GM18873 (cell line): Measurements from ENCODE around the gene MEIKIN.

Experiments
- ATAC-seq: cut with Tn5 transposase; IDR thresholded peaks from one replicate; pipeline ENCODE4 v1.9.1; 2021; ENCODE audit warnings: mild to moderate bottlenecking, moderate library complexity, moderate number of reproducible peaks; ENCODE audit not compliant: unreplicated experiment, low FRiP score

MEIKIN gene, protein sequence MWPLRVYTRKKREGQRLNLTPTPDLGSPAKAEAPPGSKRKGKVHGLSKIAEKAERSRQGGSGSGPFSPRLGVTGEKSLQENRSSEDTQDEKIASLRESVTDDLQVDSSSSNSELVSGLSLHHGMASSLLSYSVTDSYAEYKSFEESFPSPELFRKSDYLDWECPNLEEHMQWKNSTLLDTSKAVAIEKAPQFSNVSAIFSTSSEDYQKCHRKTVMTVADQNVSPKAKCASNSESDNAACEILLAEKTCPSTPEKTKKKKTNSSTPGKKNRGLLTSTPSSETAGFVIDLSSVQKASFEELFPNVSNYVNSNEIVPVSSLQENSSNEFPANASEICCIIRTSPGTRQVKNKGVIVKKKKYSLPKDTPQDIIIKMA

DNA sequence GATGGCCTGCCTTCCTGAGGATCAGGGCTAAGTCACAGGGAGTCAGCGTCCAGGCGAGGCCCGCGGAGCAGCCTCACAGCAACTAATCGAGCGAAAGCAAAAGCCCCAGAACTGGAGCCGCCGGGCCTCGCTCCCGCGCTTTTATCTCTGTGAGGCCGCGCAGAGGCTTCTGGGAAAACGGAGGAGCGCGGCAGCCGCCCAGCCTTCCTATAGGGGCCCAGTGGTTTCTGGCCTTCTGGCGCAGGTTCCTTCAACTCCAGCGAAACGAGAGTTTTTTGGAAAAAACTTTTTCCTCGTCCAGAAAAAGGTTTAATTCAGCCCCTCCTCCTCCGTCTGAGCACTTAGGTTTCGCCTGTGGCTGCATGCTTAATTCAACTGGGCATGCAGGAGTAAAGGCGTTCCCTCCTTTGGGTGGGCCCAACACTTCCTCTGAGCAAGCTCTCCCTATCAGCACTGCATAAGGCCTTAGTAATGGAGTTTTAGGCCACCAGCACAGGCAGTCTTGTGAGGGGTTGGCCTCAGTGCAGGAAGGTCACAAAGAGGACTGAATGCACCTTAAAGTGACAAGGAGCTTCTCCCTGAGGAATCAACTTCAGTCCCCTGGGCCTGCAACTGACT, at the start of gene MEIKIN:
TSS of gene MEIKIN (minus strand) at position 113 of the 618 bp plus-strand sequence. CDS start 158 bp downstream, outside the sequence.
- no peak for ATAC-seq

DNA sequence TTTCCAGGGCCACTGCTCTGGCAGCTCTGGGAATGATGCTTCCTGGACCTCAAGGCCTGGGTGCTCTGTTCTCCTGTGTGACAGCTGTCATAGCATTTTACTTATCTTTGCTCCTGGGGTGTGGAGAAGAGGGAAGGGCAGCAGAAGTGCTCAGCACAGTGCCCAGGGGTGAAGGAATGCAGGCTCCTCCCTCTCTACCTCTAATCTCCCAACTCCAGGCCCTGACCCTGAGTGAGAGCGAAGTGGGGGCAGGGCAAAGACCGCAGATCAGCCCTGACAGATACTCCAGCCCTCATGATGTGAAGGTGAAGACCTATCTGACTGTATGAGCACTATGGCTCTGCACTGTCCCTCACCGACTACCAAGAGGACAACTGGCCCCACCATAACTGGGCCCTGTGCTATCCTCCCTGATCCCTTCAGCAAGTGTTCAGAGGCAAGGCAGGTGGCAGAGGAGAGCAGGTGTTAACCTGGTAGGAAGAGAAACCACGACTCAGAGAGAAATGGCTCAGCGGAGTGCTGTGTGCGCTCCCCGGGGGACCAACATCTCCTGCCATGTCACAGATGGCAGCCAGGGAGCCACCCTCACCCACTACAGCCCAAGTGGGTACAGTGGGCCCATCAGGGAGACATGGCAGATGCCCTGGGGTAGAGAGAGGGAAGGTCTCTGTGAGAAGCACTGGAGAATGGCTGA, 49.2 kb upstream of the MEIKIN start:
- ATAC-seq, result no peak

DNA sequence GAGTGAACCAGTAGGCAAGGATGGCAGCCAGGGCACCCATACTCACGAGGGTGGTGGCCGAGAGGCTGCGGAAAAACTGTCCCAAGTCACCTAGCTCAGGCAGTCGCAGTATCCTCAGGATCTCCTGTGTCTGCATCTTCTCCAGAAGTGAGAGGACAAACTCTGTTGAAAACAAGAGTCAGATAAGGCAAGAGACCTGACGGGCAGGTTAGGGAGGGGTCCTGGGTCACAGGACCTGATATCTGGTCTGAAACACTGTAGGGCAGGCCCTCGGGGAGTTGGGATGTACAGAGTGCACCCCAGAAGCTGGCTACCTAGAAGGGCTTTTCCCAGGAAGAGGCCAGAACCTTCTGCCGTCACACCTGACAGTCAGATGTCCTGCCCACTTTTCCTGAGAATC, 48.6 kb upstream of the MEIKIN start:
- ATAC-seq, result no peak

DNA sequence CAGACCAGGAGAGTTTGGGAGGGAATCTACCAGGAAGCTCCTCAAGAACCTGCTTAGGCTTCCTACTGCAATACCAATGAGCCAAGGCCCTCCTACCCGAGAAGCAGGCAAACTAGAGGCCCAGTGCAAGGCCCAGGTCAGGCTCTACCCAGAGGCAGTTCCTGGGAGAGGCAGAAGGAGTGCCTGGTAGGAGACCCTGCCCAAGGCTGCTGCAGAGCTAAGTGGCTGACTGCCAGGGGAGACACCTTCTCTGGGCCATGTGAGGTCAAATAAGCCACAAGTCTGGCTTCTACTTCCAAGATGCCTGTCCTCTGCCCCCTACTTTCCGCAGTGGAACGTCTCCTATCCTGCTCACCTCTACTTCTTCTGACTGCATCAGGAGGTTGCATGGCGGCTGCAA, 48.2 kb upstream of the MEIKIN start:
- ATAC-seq, result no peak

DNA sequence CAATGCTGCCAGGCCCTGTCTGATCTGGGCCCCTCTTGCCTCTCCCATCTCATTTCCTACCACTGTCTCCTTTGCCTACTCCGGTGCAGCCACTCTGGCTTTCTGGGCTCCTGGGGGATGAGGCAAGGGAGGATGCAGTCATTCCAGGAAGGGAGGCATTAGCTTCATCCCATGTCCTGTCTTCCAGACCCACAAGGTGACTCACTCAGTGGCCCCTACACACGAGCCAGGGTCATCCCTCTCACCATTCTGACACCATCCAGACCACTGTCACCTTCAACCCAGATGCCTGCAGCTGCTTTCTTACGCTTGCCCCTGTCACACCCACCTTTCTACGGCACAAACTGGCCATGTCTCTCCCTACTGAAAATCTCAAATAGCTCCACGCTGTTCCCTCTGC, 46.9 kb upstream of the MEIKIN start:
- no peak for ATAC-seq

DNA sequence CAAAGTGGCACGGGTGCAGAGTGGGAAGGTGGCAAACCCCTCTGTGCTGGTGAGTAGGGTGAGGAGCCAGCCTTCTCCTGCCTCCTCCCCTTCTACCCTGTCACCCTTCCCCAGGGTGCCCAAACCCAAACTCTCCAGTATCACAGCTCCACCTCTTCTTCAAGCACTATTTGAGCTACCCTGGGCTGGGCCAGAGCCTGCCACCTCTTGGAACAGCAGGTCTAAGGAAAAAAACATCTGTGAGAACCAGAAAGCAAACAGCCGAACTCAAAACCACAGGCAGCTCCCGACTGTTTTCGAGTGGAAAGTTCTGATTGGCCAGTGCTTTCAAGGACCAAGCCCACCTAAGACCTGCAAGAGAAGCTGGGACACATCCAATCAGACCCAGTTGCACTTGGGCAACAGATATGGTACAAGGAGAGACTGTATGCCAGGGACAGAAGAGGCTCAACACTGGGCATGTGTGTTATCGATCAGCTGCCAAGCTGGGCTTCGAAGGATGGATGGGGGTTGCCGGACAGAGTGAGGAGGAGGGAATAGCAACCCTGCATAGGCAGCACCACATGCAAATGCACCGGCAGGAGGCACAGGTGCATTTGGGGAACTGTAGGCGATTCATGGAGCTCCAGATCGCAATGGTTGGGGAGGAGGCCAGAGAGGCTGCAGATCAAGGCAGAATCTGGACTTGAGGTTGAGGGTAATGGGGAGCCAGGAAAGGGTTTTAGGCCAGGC, 46.3 kb upstream of the MEIKIN start:
- ATAC-seq, result no peak

DNA sequence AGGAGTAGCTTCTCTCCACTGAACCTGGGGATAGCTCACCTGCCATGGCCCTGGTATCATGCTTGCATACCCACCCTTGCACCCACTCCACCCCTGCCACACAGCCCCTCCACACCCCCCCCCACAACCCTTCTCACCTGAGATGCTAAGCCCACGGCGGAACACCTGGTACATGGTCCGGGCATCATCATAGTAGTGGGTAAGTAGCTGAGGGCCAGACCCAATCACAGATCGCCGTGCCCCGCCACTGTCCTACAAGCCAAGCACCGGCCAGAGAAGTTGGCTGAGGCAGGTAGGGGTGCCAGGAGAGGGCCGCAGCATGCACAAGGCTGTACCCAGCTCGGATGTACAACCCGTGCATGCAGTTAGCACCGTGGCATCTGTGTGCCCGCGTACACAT, 45.3 kb upstream of the MEIKIN start:
- ATAC-seq, result no peak

DNA sequence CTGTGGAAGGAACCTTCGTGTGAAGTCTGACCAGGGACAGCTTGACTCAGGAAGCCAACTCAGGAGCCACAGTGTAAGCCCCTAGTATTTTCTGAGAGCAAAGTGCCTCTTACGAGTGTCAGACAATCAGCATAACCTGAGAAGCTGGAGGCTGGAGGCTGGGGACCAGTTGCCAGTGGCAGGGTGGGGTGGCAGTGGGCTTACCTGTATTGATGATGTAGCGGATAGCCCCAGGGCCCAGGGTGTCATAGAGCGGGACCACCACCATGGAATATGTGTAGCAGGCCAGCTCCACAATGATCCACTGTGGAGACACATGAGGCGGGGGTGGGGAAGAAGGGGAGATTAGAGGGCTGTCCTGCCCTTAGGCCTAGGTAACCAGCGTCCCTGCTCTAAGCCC, 43.1 kb upstream of the MEIKIN start:
- ATAC-seq, result no peak

DNA sequence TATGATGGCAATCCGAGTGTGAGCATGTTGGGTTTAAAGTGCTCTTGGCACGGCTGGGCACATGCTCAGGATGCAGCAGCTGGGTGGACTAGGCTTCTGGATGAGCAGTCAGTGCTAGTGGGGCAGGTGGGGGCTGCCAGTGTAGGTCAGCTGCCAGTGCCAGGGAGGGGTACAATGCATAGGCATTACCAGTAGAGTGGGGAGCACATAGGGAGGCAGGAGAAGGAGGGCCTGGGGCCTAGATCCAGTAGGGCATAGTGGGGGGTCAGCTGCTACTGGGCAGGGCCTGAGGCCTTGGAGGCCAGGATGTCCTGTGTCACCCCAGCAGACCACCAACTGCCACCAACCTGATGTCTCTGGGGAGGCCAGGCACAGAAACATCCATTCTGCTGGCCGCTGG, 41.8 kb upstream of the MEIKIN start:
- no peak for ATAC-seq

DNA sequence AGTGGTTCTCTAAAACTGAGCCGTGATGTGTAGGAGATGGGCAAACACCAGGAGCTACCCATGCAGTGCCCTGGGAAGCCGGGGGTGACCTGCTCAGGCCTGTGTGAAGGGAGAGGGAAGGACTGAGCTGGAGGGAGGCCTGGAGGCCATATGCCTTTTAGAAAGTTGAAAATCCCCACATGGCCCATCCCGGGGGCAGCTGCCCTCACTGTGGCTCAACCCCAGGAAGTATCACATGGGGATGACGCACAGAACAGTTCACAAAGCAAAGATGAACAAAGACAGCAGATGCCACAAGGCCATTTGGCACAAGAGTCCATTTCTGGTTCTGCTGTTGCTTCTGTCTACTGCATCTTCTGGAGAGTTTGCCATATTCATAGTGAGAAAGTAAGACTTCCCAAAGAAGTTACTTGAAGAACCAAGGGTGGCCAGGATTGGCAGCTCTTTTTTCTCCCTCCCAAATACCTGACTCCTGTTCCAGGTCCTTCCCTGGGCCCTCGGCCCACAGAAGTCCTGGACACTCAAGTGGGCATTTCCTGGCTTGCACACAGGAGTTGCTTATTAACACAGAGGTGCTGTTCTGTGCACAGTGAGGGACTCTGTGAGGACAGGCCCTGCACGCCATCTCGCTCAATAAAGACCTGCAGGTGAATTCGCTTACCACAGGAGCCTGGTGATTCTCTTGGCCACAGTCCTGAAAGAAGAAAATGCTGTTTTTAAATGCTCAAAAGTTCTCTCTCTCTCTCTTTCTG, 40.9 kb upstream of the MEIKIN start:
- ATAC-seq, result no peak

DNA sequence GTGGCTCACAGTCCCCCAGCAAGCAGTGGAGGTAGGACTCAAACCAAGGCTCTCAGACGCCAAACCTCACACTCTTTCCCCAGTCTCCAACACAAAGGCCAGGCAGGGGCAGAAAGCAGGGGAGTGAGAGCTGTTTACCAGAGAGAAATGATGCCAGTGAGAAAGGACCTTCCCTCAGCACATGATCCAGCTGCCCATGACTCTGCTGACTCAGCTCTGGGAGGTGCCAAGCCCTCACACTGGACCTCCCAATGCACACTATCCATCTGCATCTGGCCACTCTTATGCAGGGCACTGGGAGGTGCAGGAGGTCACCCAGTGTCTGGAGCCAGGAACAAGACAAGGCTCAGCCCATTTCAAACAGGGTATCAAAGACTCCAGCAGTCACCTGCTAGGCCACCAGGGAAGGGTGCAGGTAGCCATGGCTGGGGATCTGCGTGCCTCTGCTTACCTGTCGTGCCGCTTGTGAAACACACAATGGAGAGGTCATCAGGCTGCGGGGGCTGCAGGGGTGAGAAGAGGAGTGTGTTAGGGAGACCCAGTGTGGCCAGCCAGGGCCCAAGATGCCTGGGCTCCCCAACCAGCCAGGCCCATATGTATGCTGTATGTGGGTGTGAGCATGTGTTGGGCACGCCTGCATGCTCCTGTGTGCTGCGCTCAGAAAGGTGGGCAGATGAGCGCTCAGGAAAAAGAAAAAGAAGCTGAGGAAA, 39.6 kb upstream of the MEIKIN start:
- ATAC-seq, result no peak

DNA sequence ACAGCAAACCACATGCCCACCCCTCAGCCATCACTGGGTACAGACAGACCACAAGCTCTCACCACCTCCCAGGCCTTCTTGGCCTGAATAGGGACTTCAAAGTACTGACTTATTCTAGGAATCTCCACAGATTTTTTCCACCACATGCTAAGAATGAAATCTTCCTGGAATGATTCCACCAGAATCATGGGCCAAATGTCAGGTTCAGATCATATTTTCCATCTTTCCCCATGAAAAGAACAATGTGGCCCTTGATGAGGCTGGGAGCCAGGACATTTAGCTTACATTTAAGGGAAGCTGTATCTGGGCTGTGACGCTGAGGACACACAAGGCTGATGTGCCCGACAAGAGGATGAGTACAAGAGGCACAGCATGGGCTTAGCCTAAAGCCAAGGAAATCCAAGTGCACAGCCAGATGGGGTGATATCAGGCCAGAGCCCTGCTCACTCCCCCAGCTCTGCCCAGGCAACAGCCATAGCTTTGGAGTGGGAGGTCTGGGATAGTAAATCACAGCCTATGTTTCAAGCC, 37.8 kb upstream of the MEIKIN start:
- ATAC-seq, result no peak

DNA sequence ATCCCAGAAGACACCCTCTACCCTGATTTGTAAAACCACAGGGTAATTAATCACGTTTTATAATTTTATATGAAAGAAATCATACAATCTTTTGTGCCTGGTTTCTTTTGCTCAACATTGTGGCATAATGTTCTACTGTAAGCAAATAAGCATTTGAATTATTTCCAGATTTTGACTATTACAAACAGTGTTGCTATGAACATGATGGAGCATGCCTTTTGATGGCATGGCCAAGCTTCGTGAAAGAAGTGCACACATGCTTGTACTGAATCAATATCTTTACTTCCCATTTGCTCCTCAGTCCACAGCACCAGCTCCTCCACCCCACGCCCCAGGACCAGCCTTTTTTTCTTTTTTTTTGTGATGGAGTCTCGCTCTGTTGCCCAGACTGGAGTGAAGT, 36.1 kb upstream of the MEIKIN start:
- no peak for ATAC-seq

DNA sequence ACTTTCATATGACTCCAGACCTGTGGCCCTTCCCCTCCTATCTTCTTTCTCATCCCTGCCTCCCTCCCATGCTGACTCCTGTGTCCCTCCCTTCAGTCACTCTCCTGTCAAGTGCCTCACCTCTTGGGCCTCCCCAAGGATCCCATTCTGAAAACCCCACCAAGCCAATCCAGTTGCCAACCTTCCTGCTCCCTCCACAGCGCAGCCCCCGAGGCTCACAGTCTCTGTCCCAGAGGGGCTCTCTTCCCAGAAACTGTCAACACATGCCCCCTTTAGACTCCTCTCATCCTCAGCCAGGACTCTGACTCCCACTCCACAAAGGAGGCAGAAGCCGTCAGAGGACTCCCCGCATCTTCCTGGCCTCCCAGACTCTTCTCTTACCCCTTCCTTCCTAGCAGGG, 35.2 kb upstream of the MEIKIN start:
- no peak for ATAC-seq

DNA sequence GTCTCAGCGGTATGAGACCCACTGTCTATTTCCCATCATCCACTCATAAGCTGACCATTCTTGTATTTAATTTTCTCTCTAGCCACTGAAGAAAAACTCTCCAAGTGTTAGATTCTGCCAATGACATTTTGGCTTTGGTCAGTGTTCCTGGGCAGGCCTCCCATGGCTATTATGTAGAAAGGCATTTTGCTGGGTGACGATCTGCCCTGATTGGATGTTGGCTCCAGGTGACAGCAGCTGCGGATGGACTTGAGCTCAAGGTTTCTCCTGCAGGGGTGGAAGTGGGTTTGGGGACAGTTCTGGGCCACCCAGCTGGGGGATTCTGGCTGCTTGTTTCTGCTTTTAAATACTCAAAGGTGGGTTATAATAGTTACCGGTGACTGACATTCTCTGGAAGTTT, 34.4 kb upstream of the MEIKIN start:
- no peak for ATAC-seq

DNA sequence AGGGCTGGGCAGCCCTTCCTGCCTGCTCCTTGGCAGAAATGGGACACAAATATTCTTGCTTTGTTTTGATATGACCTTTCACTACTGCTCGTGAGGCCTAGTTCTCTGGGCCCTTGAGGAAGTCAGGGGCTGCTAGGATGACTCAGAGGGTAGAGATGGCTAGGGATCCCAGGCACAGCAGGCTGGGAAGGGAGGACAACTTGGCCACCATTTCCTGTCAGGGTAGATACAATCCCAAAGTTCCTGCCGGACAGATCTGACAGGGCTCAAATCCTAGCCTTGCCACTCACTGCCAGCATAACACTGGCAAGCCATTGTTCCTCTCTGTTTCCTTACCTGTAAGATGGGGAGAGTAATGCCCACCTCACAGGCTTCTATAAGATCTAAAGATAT, 31.7 kb upstream of the MEIKIN start:
- no peak for ATAC-seq

DNA sequence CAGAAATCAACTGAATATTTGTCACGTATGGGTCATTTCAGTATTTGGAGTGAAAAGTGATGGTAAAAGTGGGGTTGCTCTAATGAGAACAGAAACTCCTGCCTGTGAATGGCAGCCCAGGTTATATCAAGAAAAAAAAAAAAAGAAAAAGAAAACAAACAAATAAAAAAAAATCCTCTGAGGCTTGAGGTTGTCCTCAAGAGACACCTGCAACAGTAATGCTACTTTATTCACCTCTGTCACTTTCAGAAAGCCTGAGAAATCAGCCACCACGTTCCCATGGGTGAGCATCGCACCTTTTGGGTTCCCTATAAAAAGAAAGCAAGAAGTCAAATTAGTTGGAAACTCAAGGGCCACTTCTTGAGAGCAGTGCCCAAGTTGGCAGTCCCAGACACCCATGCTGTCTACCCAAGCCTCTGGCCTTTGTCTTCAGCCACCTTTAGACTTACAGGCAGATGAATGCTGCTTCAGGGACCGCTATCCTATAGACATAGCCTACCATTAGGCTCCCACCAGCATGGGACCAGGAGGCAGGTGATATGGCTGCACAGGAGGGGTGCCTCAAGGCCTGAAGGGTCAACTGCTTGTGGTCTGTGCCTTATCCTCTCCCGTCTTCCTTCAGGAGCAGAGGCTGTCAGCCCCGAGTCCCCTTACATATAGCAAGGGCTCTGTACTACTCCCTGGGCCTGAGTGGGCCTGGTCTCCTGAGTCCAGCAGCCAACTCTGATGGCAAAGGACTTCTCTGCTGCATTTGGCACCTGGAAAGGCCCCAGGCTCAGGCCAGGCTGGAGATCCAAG, 31.1 kb upstream of the MEIKIN start:
- ATAC-seq, result no peak

DNA sequence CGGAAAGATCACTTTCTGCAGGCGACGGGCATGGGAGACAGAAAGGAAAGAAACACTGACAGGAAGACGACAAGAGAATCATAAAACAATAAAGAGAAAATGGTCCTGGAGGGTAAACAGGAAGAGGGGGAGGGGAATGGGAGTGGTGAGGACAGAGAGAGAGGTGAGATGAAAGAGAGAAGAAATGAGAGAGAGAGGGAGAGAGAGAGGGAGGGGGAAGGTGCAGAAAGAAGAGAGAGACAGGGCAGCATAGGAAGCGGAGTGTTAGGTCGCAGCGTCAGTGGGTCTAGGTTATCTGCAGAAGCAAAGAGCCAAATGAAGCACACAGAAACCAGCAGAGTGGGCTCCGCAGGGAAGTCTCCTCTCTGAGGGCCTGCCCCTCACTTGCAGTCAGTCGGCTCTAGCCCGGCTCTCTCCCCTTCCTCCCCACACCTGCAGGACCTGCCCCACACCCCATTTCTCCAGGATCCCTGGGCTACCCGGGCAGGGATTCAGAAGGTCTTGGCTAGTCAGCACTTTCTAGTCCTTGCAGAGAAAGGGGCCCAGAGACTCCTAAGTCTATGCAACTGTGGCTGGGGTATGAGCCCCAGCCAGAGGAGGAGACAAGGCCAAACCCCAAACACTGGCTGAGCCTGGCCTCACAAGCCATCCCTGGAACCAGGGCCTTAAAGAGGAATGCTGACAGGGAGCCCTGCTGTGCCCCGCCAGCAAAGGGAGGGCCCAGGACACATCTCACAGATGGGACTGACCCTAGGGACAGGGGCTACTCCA, 29.7 kb upstream of the MEIKIN start:
- ATAC-seq, result no peak
